Activated T-helper 9 cell treated with anti-CD3 and anti-CD28 coated beads, Interleukin-2, amount 50 U/mL, for 16 hours (primary cell): ENCODE data around the gene FXYD3.
A peak's percentile ranks its signal among the peaks of the same experiment; 100 is the strongest.

Experiments
- DNase-seq: peaks from one replicate; pipeline ENCODE4 v3.0.0-alpha.2; 2020; ENCODE audit warnings: low read depth

FXYD3 gene, protein sequence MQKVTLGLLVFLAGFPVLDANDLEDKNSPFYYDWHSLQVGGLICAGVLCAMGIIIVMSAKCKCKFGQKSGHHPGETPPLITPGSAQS

DNA sequence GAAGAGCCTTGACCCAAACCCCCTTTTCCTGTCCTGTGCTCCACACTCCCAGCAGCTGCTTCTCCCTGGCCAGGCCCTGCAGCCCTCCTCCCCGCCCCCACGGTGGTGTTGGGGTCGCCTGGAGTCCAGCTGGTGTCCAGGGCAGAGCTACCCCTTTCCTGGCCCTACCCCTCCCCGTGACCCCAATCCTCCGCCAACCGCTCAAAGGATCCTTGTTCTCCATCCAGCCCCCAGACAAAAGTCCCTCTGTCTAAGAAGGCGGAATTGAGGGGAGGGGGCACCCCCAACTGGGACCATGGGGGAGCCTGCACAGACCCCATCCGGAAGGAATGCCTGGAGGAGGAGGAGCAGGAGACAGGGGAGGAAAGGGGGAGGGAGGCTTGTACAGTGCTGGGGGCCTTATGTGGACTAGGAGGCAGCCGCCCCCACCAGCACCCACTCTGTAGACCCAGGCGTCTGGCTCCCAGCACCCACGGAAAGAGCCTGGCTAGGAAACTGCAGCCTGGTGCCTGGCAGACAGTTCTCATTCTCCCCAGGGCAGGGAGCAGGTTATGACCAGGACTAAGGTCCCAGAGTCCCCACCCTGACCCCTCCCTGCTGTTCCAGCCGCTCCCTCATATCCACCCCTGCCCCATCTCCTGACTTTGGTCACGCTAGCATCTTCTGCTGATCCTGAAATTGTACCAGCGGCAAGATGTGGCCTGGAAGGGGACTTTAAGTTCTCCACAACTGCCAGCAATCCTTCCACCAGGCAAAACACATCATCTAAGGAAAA is at the start of gene FXYD3:
Gene FXYD3, plus strand, starts transcription at position 647 of the 775 bp plus-strand sequence. CDS start 3,554 bp downstream, outside the sequence.
- no peak for DNase-seq

DNA sequence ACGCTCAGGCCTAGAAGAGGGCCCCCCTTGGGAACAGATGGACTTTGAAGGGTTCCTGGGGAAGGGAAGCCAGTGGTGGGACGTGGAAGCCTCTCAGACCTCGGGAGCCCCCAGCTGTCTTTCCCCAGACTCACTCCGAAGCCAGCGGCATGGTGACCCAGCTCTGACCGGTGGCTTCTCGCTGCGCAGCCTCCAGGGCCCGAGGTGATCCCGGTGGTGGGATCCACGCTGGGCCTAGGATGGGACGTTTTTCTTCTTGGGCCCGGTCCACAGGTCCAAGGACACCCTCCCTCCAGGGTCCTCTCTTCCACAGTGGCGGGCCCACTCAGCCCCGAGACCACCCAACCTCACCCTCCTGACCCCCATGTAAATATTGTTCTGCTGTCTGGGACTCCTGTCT is 49.5 kb upstream of the FXYD3 start:
- DNase-seq, result no peak

DNA sequence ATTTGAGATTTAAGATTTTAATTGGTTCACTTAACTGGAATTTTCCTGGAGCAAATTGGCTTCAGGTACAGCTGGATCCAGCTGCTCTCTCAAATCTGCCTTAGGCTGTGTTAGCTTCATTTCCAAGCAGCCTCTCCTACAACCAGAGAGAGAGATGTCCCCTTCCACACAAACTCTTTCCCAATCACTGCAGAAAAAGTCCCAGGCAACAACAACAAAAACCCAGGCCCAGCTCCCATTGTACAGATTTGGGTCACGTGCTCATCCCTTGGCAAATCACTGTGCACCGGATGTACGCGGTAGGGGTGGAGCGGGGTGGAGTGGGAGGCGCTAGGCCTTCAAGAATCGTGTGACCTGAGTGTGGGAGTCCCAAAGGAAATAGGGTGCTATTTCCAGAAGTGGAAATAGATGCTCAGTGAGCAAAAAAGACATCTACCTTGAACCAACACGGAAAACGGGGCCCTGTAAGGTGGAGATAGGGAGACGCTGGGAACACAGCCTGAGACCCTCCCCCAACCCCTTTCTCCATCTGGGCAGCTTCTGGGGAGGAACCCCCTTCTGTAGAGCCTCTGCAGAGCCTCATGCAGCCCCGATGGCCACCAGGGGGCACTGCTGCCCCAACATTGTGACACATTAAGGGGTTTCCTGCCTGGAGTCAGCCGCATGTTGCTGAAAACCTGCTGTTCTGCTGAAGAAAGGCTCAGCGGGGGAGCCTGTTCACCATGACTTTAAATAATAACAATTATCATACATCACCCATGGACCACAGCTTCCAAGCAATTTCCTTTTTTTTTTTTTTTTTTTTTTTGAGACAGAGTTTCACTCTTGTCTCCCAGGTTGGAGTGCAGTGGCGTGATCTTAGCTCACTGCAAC is 48.7 kb upstream of the FXYD3 start:
- DNase-seq, result peak; percentile 81

DNA sequence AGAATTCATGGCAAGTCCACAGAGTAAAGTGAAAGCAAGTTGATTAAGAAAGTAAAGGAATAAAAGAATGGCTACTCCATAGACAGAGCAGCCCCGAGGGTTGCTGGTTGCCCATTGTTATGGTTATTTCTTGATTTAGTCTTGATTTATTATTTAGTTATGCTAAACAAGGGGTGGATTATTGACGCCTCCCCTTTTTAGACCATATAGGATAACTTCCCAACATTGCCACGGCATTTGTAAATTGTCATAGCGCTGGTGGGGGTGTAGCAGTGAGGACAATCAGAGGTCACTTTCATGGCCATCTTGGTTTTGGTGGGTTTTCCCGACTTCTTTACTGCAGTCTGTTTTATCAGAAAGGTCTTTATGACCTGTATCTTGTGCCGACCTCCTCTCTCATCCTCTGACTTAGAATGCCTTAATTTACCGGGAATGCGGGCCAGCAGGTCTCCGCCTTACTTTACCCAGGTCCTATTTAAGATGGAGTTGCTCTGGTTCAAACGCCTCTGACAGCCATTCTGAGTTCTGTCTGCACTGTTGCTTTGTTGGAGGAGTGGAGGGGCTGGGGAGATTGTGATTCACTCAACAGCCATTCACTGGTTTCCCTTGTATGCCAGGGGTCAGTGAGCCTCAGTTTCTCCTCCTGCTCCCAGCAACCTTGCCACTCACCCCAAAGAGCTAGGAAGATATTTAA is 46.5 kb upstream of the FXYD3 start:
- DNase-seq, result no peak

DNA sequence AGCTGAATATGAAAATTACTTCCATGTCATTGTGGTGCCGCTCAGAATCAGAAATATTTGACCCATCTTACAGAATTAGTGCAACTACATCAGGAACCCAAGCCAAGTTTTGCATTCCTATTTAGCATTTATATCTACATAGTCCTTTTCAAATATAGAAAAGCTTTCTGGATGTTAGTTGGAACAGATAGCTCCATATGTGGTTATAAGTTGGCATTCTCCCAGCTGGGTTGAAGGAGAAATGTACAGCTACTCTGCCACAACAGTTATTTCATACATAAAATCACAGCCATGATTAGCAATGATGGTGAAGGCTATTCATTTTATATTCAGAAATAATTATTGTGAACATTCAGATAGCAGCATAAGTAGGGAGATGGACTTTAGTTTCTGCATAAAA is 45.9 kb upstream of the FXYD3 start:
- DNase-seq, result no peak

DNA sequence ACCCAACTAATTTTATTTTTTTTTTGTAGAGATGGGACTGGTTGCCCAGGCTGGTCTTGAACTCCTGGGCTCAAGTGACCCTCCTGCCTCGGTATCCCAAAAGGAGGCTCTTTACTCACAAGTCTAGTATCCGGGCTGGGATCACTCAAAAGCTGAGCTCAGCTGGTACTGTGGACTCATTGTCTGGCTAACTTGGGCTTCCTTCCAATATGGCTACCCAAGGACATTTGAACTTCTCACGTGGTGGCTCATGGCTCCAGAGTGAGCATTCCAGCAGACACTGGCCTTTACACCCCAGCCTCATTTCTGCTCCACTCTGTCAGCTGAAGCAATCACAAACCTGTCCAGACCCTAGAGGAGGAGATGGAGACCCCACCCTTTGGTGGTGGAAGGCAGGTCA is 45.2 kb upstream of the FXYD3 start:
- DNase-seq, result no peak

DNA sequence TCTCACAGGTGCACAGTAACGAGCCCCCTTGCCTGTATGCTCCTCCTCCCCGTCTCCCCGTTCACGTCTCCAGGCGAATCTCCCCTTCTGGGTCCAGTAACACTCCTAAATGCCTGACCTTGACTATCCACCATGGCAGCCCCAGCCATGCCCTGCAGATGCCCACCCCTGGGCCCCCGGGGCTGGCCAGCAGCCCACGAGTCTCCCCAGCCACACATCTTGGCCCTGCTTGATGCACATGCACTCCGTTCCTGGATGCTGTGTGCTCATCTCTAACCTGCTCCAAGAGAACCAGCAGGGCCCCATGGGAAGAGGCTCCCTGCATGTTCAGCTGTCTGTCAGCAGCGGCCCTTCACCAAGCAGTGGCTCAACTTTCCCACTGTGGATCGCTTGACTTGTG is 42.1 kb upstream of the FXYD3 start:
- DNase-seq, result no peak

DNA sequence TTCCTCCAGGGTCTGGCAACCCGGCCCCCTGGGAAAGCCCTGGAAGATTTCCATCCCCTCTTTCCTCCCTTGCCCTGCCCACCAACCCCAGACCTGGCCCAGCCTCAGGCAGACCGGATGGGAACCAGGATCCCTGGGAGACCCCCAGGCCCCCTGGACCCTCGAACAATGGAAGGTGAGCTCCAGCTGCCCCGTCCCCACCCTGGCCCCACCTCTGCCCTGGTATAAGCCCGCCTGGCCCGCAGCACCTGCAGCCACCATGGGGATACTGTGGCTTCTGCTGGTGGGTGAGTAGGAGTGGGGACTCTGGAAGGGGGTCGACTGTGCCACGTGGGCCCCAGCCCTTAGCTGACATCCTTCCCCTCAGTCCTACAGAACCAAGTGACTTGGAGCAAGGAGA is 41.7 kb upstream of the FXYD3 start:
- no peak for DNase-seq

DNA sequence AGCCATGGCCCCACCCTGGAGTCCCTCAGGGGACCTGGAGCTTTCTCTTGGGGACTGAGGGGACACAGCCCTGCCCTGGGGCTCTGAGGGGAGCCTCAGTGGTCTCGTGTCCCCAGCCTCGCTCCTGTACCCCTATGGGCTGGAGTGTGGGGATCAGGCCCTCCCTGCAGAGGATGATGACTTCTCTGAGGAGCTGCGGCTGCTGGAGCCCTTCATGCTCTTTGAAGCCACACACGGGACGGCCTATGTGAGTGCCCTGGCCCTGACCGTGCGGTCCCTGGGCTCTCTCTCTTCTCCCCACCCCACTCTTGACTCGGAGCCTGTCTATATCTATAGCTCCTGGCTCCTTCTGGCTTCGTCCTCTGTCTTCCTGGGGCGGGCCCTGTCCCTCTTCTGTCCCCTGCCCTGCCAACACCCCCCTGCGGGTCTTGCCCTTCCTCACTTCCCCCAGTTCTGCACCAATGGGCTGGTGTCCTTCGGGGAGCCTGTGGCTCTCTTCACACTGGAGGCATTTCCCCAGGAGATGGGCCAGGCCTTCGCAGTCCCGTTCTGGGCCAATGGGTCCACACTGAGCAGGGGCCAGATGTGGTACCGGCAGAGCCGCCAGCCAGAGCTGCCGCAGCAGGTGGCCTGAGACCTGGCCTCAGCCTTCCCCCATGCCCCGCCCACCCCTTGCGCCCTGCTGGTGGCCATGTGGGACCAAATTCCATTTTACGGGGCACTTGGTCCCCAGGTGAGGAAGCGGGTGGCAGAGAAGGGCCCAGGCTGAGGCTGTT is 41.0 kb upstream of the FXYD3 start:
- DNase-seq, result no peak

DNA sequence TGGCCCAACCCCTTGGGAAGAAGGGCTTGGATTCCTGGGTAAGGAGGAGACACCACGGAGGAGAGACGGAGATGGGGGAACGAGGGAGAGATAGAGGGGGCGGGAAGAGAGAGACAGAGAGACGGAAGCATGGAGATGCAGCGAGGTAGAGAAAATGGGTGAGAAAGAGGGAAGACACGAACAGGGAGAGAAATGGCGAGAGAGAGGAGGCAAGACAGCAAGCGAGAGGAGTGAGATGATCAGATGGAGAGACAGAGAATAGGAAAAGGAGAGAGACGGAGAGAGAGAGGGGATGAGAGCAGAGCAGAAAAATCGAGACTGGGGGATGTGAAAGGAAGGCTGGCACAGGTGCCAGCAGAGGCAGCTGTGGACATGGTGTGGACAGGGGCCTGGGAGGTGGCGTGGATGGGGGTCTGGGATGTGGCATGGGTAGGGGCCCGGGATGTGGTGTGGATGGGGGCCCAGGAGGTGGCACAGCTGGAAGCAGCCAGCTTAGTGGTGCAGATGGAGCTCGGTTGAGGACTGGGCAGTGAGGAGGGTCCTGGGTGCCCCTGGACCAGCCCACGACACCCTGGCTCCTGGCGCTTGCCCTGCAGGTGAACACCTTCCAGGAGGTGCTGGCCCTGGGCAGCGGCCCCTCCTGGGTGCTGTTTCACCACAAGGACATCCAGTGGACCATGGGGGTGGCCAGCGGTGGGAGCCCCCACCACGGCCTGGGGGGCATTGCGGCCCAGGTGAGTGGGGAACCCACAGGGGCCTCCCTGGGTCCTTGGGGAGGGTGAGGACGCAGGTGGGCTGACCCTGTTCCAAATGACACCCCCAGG is 40.2 kb upstream of the FXYD3 start:
- DNase-seq, result no peak

DNA sequence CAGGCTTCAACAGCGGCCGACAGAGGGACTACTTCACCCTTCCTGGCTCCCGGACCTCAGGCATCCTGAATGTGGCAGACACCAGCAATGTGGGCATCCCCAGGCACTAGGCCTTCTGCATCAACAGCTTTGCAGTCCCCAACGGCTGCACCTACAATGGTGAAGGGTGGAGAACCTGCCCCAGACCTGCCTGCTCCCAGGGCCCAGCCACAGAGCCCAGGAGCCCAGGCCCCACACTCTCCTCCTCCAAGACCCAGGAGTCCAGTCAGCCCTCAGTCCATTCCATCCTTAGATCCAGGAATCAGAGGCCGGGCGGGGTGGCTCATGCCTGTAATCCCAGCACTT is 39.6 kb upstream of the FXYD3 start:
- no peak for DNase-seq

DNA sequence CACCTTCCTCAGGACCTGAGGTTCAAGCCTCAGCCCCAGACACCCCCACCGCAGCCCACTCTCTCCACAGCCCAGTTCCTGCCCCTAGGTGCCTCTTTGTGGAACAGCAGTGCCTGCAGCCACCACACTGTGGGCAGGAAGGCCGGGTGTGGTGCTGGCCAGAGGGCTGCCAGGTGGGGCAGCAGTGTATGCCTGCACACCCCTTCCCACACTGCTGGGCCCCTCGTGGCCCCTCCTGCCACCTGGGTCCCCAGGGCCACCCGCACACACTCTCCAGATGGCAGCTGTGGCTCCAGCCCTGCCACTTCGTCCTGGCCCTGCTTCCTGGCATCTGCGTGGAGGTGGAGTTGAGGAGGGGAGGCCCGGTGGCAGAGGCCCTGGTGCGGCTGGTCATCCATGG is 39.0 kb upstream of the FXYD3 start:
- DNase-seq, result no peak

DNA sequence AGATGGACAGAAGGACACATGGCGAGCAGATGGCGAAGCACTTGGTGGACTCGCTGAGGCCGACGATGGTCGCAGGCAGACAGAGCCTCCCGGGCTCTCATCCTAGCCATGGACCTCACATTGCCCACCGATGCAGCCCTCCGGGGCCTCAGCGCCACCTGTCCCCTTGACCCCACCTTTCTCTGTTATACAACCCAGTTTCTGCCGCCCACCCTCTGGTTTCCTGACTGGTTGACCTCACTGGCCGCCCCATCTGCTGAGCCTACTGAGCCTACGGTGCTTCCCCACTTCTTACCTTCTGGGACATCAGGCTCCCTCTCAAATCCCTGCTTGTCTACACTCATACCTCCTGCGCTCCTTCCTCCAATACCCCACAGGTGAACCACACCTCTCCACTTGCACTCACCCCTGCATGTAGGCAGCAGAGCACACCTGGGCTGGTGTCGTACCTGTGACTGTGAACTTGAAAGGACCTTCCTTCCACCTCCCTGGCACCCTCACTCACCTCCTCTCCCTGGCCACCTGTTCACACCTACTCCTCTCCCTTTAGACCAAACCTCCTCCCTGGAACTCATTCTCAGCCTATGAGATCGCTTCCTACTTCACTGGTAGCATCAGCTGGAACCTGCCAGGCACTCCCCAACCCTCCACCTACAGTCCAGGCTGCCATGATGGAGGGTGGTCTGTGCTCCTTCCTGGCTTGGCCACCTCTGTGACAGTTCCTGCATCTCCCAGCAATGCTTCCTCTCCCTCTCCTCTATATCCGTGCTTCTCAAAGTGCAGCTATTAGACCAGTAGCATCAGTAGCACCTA is 38.0 kb upstream of the FXYD3 start:
- DNase-seq, result no peak

DNA sequence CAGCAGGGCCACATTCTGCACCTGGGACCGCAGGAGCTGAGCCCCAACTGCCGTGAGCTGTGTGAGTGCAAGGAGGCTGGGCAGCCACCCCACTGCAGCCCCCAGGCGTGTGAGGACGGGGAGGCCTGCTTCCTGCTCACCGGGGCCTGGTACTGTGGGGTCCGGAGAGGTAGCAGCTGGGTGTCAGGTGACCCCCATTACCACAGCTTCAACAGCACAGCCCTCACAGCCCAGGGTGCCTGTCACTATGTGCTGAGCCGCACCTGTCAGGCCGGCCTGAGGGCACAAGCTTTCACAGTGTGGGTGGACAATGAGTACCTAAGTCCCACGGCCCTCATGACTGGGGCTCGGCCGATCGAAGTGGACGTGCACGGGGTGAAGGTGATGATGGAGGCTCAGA is 35.8 kb upstream of the FXYD3 start:
- DNase-seq, result no peak

DNA sequence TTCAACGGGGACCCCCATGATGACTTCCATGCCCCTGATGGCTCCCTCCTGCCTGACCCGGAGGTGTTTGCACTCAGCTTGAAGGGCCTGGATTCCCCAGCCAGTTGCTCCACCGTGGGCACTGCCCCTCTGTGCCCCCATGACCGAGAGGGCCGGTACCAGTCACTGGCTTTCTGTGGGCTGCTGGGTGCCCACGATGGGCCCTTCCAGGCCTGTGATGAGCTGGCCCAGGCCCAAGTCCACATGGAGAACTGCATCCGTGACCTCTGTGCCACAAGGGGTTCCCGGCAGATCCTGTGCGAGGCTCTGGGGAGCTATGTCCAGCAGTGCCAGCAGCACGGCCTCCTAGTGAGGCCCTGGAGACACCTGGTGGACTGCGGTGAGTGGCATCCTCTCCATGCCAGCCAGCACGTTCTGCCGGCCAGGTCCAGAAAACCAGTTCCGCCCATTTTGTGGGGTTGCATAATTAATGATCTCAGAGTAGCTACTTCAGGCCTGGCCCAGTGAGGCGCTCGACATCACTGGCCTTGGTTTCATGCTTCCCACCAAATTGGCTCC is 34.9 kb upstream of the FXYD3 start:
- no peak for DNase-seq

DNA sequence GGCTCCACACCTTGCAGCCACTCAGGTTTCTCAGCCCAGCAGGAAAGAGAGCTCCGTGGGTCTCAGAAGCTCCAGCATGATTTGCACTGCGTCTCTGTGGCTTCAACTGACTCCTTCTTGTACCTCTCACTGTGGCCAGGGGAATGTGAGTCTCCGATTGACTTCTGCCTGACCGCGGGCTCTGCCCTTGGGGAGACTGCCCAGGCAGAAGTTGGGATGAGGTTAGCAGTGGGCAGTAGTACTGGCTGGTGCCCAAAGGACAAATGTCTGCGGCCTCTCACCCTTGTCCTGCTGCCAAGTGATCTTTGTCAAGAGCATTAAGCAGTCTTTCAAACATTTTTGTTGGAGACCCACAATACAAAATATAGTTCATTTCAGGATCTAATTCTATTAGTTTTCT is 34.4 kb upstream of the FXYD3 start:
- DNase-seq, result no peak

DNA sequence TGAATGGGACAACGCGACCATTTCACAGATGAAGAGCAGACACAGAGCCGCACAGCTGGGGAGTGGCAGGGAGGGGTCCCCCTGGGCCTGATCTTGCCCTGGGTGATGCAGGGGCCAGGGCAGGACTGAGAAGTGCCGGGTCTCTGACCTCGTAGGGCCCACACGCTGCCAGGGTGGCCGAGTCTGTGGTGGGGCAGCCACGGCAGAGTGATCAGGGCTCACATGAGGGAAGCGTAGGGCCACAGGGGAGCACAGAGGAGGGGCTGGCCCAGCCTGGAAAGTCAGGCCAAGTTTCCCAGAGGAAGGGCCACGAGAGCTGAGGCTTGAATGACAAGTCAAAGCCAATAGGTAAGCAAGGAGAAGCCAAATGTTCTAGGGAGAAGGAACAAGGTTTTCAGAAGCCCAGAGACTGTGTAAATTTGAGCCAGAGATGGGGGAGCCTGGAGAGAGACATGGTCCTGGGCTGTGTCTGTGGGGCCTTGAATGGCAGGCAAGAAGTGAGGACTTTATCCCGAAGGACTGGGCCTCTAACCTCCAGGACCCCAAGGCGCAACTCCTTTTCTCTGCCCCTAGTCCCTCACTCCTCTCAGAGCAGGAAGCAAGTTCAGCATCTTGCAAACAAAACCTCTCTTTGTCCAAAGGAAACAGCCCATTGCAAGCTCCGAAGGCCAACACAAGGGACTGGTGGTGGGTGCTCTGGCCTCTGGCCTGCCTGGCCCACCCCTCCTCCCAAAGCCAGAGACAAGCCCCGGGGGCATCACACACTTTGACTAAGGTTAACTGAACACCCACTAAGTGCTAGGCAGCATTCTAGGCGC is 31.7 kb upstream of the FXYD3 start:
- DNase-seq, result no peak

DNA sequence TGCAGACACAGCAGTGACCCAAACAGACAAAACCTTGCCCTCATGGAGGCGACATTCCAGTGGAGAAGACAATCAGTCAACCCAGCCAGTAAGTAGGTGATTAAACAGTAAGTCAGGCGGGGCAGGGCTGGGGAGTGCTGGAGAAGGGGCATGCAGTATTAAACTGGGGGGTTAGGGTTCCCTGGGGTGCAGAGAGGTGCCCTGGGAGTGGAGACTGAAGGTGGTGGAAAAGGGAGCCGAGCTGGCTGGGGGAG is 31.2 kb upstream of the FXYD3 start:
- no peak for DNase-seq

DNA sequence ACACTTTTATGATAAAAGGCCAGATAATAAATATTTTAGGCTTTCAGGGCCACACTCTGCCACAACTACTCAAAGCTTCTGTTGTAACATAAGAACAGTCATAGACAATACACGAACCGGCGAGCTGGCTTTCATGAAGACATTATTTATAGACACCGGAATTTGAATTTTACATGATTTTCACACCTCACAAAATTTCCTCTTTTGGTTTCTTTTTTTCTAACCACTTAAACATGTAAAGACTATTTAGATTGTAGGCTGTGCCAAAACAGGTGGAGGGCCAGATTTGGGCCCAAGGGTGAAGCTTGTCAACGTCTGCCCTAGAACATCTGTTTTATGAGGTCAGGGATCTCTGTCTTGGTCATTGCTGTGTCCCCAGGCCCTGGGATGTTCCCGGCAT is 29.7 kb upstream of the FXYD3 start:
- no peak for DNase-seq
